Gastroesophageal sphincter (tissue), 4 donors: ENCODE measurements around the gene COL15A1. TPM values are rescaled to one million over a fixed set of nuclear protein-coding genes. Genes with fewer than 3 reads are reported as not detected.

Experiments used
- ATAC-seq: fragments of 150-250 bp; one replicate; pipeline ENCODE4 v1.9.1; 2016; ENCODE audit warnings: mild to moderate bottlenecking, moderate library complexity
- H3K27ac ChIP-seq, 4 donors: fragments of 200-600 bp; sonication (generic) in 3 of 4; 1 replicate in 3 of 4; 2 replicates in 1 of 4; pipeline ENCODE4 v1.5.1; 2016 to 2019
- H3K27me3 ChIP-seq: fragments of 200-600 bp; sonication (generic); one replicate; pipeline ENCODE4 v1.5.1; 2019
- H3K36me3 ChIP-seq, 2 donors: fragments of 200-600 bp; sonication (generic); one replicate each; pipeline ENCODE4 v1.5.1; 2019; ENCODE audit warnings: control low read depth in 1 of 2
- H3K4me1 ChIP-seq, 3 donors: fragments of 200-600 bp; sonication (generic); 1 replicate in 2 of 3; 2 replicates in 1 of 3; pipeline ENCODE4 v1.5.1; 2016 to 2019; ENCODE audit warnings: control low read depth in 2 of 3
- H3K4me3 ChIP-seq, 2 donors: fragments of 200-600 bp; sonication (generic); one replicate each; pipeline ENCODE4 v1.5.1; 2019; ENCODE audit warnings: mild to moderate bottlenecking in 1 of 2, moderate library complexity in 1 of 2
- H3K9me3 ChIP-seq, 3 donors: fragments of 200-600 bp; sonication (generic); one replicate each; pipeline ENCODE4 v1.5.1; 2017 to 2019; ENCODE audit warnings: control low read depth in 2 of 3
- EP300 ChIP-seq: sonication (generic); formaldehyde crosslinking; IDR thresholded peaks from one replicate; pipeline ENCODE4 v1.6.1; 2017; ENCODE audit warnings: antibody characterized with exemption, mild to moderate bottlenecking
- POLR2A ChIP-seq, 2 donors: fragments of 450-650 bp; IDR thresholded peaks; one replicate each; pipeline ENCODE4 v1.6.1; 2017; ENCODE audit warnings: antibody characterized with exemption in 2 of 2, mild to moderate bottlenecking in 2 of 2, moderate library complexity in 1 of 2
- POLR2AphosphoS5 ChIP-seq: sonication (generic); formaldehyde crosslinking; IDR thresholded peaks from one replicate; pipeline ENCODE4 v1.6.1; 2017; ENCODE audit warnings: antibody characterized with exemption
- WGBS, 2 donors: methylation state at CpG; one replicate each; pipeline ENCODE4 v1.1.5; 2018; ENCODE audit warnings: low coverage in 1 of 2; 5-methylcytosine and 5-hydroxymethylcytosine counted together
- total RNA-seq, 4 donors: library from RNA; depleted of rRNA; stranded (reverse); fragments of >200 nt; gene quantifications; one replicate each; pipeline ENCODE4 v1.1.0, GENCODE V29; 2016
- TF ChIP-seq, protein P1 (sequence below), 4 experiments: fragments of 200-600 bp in 2 of 4; fragments of 450-650 bp in 2 of 4; sonication (generic) in 1 of 4; IDR thresholded peaks; one replicate each; pipeline ENCODE4 v1.5.1; 2017 to 2019; ENCODE audit warnings: antibody characterized with exemption in 4 of 4, mild to moderate bottlenecking in 2 of 4, moderate library complexity in 2 of 4

The COL15A1 gene
- total RNA-seq, 4 donors from 2014 or later = 80.5 to 256 (median 97.2) TPM

- Histone ChIP-seq H3K36me3 (peaks cover 0 to 26% of the 10 kb centered on the region in 2 donors), H3K27ac (peak overlapping the region in 3 of 4 donors; percentile 72 to 88 (median 85)), H3K9me3 (no peaks in the 10 kb centered on the region), H3K4me3 (no peak overlapping the region), H3K4me1 (peaks cover 14 to 82% (median 37%) of the 10 kb centered on the region in 3 donors), H3K27me3 (no peaks in the 10 kb centered on the region)
- ATAC-seq = no peak
- WGBS, 2 donors = 84 to 96% methylated on average over 5 to 7 of the region's 7 CpGs
- TF ChIP-seq EP300 (no peak), POLR2A (IDR thresholded peaks at IDR 0.05) (no peak), POLR2AphosphoS5 (no peak)
- TF ChIP-seq, protein P1, sequence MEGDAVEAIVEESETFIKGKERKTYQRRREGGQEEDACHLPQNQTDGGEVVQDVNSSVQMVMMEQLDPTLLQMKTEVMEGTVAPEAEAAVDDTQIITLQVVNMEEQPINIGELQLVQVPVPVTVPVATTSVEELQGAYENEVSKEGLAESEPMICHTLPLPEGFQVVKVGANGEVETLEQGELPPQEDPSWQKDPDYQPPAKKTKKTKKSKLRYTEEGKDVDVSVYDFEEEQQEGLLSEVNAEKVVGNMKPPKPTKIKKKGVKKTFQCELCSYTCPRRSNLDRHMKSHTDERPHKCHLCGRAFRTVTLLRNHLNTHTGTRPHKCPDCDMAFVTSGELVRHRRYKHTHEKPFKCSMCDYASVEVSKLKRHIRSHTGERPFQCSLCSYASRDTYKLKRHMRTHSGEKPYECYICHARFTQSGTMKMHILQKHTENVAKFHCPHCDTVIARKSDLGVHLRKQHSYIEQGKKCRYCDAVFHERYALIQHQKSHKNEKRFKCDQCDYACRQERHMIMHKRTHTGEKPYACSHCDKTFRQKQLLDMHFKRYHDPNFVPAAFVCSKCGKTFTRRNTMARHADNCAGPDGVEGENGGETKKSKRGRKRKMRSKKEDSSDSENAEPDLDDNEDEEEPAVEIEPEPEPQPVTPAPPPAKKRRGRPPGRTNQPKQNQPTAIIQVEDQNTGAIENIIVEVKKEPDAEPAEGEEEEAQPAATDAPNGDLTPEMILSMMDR (IDR thresholded peaks at IDR 0.05) = no peak
These were observed 52.3 kb downstream of the COL15A1 start for GRCh38 chr9:98995971-98996504.

GRCh38 chr9:98997604-98998003 is 53.9 kb downstream of the COL15A1 start:
- no peaks in the 10 kb centered on the region for H3K9me3 ChIP-seq
- no peak overlapping the region for H3K4me3 ChIP-seq
- H3K4me1 ChIP-seq = peaks cover 14 to 80% (median 37%) of the 10 kb centered on the region in 3 donors
- no peaks in the 10 kb centered on the region for H3K27me3 ChIP-seq
- H3K36me3 ChIP-seq = peaks cover 0 to 26% of the 10 kb centered on the region in 2 donors
- peak overlapping the region; percentile 68 to 88 (median 86) for H3K27ac ChIP-seq
- 0 to 4% methylated on average over 1 to 2 of the region's 4 CpGs for WGBS, 2 donors
- TF ChIP-seq, protein P1 (IDR thresholded peaks at IDR 0.05) = no peak
- no peak for TF ChIP-seq EP300
- no peak for TF ChIP-seq POLR2A (IDR thresholded peaks at IDR 0.05)
- TF ChIP-seq POLR2AphosphoS5 = peak; percentile 55
- no peak for ATAC-seq

DNA sequence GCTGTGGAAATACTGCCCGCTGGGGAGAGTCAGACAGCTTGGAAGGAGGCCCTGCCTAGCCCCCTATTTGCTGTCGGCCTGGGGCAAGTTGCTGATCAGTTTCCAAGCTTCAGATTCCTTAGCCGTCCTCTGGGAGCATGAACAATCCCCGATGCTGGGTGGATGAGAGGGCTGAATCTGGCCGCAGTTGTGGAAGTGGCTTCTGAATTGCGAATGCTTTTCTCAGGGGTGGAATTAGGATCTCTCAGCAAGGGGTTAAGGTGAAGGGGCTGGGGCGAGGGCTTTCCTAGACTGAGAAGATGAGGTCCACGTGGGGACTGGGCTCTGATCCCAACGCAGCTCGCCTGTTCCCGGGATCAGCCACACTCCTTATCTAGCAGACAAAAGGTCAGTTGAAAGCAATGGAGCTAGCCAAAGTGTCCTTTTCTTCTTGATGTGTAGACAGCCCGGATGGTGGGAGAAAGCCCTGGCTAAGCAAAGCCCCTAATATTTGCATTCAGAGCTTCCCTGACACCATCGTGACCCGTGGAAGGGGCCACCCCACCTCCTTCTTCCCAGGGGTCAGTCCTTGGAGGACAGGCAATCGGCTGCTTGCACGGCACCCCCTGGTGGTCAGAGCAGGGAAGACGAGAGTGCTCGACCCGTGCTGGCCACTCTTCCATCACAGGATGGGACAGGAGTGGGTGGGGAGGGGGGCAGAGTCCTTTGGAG is 54.9 kb downstream of the COL15A1 start:
- peak; percentile 84 for ATAC-seq
- WGBS, 2 donors = 0 to 6% methylated on average over 10 of the region's 19 CpGs

GRCh38 chr9:98999152-98999525 is 55.4 kb downstream of the COL15A1 start:
- H3K4me1 ChIP-seq = peaks cover 14 to 64% (median 30%) of the 10 kb centered on the region in 3 donors
- peak; percentile 11 for ATAC-seq
- WGBS, 2 donors = 69% methylated on average over 2 of the region's 6 CpGs; no CpG with 5 or more reads in 1 of the 2 donors

More for the DNA sequence above, 54.9 kb downstream of the COL15A1 start:
- Histone ChIP-seq H3K9me3 (no peaks in the 10 kb centered on the region), H3K36me3 (peaks cover 0 to 31% of the 10 kb centered on the region in 2 donors), H3K27ac (peak overlapping the region; percentile 68 to 88 (median 86)), H3K4me3 (no peak overlapping the region), H3K4me1 (peaks cover 14 to 70% (median 35%) of the 10 kb centered on the region in 3 donors), H3K27me3 (no peaks in the 10 kb centered on the region)
- no peak for TF ChIP-seq POLR2A (IDR thresholded peaks at IDR 0.05)
- peak; percentile 37 for TF ChIP-seq POLR2AphosphoS5
- TF ChIP-seq, protein P1 (IDR thresholded peaks at IDR 0.05) = peak; percentile 89 to 94 (median 93)
- TF ChIP-seq EP300 = no peak

More at GRCh38 chr9:98999152-98999525, 55.4 kb downstream of the COL15A1 start:
- no peaks in the 10 kb centered on the region for H3K9me3 ChIP-seq
- no peak for TF ChIP-seq POLR2A (IDR thresholded peaks at IDR 0.05)
- TF ChIP-seq, protein P1 (IDR thresholded peaks at IDR 0.05) = no peak
- TF ChIP-seq EP300 = no peak
- TF ChIP-seq POLR2AphosphoS5 = no peak
- no peaks in the 10 kb centered on the region for H3K27me3 ChIP-seq
- H3K4me3 ChIP-seq = no peak overlapping the region
- peaks cover 0 to 36% of the 10 kb centered on the region in 2 donors for H3K36me3 ChIP-seq
- H3K27ac ChIP-seq = peak overlapping the region; percentile 68 to 88 (median 86)
